ENCODE results near the gene OLIG2.

Gene OLIG2

GRCh38 chr21:33075128-33075527 lies 49.4 kb downstream of the OLIG2 start:
- no peak overlapping the region for H3K4me3 ChIP-seq (ENCODE audit: low read length)
- peak; percentile 6 for DNase-seq (ENCODE audit: low read depth)
- TF ChIP-seq, protein P1, sequence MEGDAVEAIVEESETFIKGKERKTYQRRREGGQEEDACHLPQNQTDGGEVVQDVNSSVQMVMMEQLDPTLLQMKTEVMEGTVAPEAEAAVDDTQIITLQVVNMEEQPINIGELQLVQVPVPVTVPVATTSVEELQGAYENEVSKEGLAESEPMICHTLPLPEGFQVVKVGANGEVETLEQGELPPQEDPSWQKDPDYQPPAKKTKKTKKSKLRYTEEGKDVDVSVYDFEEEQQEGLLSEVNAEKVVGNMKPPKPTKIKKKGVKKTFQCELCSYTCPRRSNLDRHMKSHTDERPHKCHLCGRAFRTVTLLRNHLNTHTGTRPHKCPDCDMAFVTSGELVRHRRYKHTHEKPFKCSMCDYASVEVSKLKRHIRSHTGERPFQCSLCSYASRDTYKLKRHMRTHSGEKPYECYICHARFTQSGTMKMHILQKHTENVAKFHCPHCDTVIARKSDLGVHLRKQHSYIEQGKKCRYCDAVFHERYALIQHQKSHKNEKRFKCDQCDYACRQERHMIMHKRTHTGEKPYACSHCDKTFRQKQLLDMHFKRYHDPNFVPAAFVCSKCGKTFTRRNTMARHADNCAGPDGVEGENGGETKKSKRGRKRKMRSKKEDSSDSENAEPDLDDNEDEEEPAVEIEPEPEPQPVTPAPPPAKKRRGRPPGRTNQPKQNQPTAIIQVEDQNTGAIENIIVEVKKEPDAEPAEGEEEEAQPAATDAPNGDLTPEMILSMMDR (IDR thresholded peaks at IDR 0.05; ENCODE audit: insufficient read depth, low read depth, low read length, missing control alignments): no peak

DNA sequence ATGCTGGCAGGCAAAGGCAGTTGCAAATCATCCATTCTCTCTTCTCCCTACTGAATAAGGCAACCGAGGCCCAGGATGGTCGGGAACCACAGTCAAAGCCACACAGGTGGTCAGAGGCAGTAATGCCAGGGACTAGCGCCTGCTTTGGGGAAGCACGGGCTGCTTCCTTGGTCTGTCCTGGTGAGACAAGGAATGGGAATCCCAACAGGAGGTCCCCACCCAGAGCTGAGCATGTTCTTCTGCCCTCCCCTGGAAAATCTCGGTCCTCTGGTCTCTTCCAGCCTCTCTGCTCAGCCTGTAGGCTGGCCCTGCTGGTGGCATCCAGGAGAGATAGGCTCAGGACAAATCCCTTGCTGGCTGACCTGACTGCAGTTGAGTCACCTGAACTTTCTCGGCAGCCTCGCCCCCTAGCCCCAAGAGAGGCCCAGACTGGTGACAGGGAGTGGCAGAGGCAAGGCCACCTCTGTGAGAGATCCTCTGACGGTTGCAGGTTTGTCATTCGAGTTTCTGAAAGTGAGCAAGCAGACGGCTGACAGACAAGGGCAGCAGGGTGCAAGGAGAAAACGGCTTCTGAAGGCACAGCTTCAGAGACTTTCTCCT lies 50.0 kb downstream of the OLIG2 start:
- TF ChIP-seq, protein P1 (IDR thresholded peaks at IDR 0.05; ENCODE audit: insufficient read depth, low read depth, low read length, missing control alignments): no peak
- no peak overlapping the region for H3K4me3 ChIP-seq (ENCODE audit: low read length)

DNA sequence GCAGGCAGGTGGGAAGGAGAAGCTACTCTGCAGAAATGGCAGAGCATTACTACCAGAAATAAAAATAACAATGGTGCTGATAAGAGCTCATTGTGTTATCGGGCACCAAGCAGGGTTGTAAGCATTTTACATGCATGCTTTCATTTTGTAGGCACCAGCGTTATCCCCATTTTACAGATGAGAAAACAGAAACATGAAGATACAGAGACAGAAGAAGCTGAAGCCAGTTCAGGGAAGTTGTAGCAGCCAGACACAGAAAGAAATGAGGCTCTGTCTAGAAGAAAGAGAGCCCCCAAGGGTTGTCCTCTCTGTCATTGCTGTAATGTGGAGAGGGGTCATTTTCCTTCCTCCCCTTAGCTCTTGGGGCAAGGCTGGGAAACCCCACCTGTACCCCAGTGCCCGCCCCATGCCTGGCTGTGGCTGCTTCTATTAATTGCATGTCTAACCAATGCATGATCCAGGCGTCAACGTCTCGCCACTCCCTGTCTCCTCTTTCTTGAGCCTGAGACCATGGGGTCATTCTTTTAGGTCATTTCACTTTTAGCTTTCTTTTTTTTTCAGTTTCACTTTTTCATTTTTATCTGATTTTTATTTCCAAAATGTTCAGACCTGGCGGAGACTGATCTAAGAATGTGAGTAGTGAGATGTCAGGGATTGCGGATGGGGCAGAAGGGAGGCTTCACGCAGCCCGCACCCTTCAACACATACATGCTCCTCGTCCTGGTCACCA lies 51.0 kb downstream of the OLIG2 start:
- DNase-seq (ENCODE audit: low read depth): no peak
- TF ChIP-seq, protein P1 (IDR thresholded peaks at IDR 0.05; ENCODE audit: insufficient read depth, low read depth, low read length, missing control alignments): no peak

More for the DNA sequence above, 50.0 kb downstream of the OLIG2 start:
- no peak for DNase-seq (ENCODE audit: low read depth)

More for the DNA sequence above, 51.0 kb downstream of the OLIG2 start:
- H3K4me3 ChIP-seq (ENCODE audit: low read length): no peak overlapping the region
